ENCODE data around the gene ARHGEF16. TPM values are rescaled to one million over a fixed set of nuclear protein-coding genes. Genes with fewer than 3 reads are reported as not detected.

ARHGEF16 gene
- total RNA-seq, 6 donors from 2014 or later, result 11.9 to 28.9 (median 13.4) TPM

- no peaks in the 10 kb centered on the region for H3K36me3 ChIP-seq
- no peak overlapping the region for H3K4me3 ChIP-seq
- H3K9me3 ChIP-seq, result no peaks in the 10 kb centered on the region
- no peak for ATAC-seq (ENCODE audit: low FRiP score in 2 of 2)
- no peak overlapping the region for H3K27ac ChIP-seq
- TF ChIP-seq POLR2A (IDR thresholded peaks at IDR 0.05) (no peak), CTCF (IDR thresholded peaks at IDR 0.05) (no peak), EP300 (IDR thresholded peaks at IDR 0.05) (no peak), POLR2AphosphoS5 (IDR thresholded peaks at IDR 0.05) (no peak)
- 88 to 98% methylated on average over 12 to 20 of the region's 20 CpGs for whole genome bisulfite sequencing, 2 donors
- H3K27me3 ChIP-seq, result no peaks in the 10 kb centered on the region
- no peak for DNase-seq
- H3K4me1 ChIP-seq, result peaks cover 0 to 2% (median under 1%) of the 10 kb centered on the region in 4 donors
These were observed 9.0 kb downstream of the ARHGEF16 start for GRCh38 chr1:3463408-3463863.

- 85 to 94% methylated on average over 8 to 21 of the region's 21 CpGs for WGBS, 2 donors
- H3K9me3 ChIP-seq, result no peaks in the 10 kb centered on the region
- H3K27me3 ChIP-seq, result no peaks in the 10 kb centered on the region
- TF ChIP-seq POLR2AphosphoS5 (IDR thresholded peaks at IDR 0.05) (no peak), POLR2A (IDR thresholded peaks at IDR 0.05) (no peak), CTCF (IDR thresholded peaks at IDR 0.05) (no peak), EP300 (IDR thresholded peaks at IDR 0.05) (no peak)
- no peaks in the 10 kb centered on the region for H3K4me1 ChIP-seq
- H3K36me3 ChIP-seq, result no peaks in the 10 kb centered on the region
- no peak overlapping the region for H3K27ac ChIP-seq
- DNase-seq, result peak in 1 of 2 donors; percentile 66
- no peak overlapping the region for H3K4me3 ChIP-seq
- ATAC-seq (ENCODE audit: low FRiP score in 2 of 2), result no peak
These were observed 9.6 kb downstream of the ARHGEF16 start for GRCh38 chr1:3463891-3464648.

- no peaks in the 10 kb centered on the region for H3K4me1 ChIP-seq
- whole genome bisulfite sequencing, 2 donors, result 87% methylated on average over 9 of the region's 11 CpGs; no CpG with 5 or more reads in 1 of the 2 donors
- no peak overlapping the region for H3K4me3 ChIP-seq
- H3K27me3 ChIP-seq, result no peaks in the 10 kb centered on the region
- DNase-seq, result peak in 1 of 2 donors; percentile 72
- H3K27ac ChIP-seq, result no peak overlapping the region
- H3K9me3 ChIP-seq, result no peaks in the 10 kb centered on the region
- peaks cover 0 to 4% (median 2%) of the 10 kb centered on the region in 4 donors for H3K36me3 ChIP-seq
- no peak for ATAC-seq (ENCODE audit: low FRiP score in 2 of 2)
- TF ChIP-seq CTCF (IDR thresholded peaks at IDR 0.05) (no peak), POLR2A (IDR thresholded peaks at IDR 0.05) (no peak), POLR2AphosphoS5 (IDR thresholded peaks at IDR 0.05) (no peak), EP300 (IDR thresholded peaks at IDR 0.05) (no peak)
These were observed 10.2 kb downstream of the ARHGEF16 start for GRCh38 chr1:3464649-3465025.

- ATAC-seq (ENCODE audit: low FRiP score in 2 of 2) (no peak), DNase-seq (peak in 1 of 2 donors; percentile 55)
- no peaks in the 10 kb centered on the region for H3K9me3 ChIP-seq
- H3K4me3 ChIP-seq, result no peak overlapping the region
- peaks cover 0 to 5% (median 2%) of the 10 kb centered on the region in 4 donors for H3K36me3 ChIP-seq
- 85 to 91% methylated on average over 22 to 23 of the region's 28 CpGs for WGBS, 2 donors
- no peaks in the 10 kb centered on the region for H3K27me3 ChIP-seq
- no peaks in the 10 kb centered on the region for H3K4me1 ChIP-seq
- no peak for TF ChIP-seq CTCF (IDR thresholded peaks at IDR 0.05)
- no peak for TF ChIP-seq POLR2AphosphoS5 (IDR thresholded peaks at IDR 0.05)
- no peak for TF ChIP-seq EP300 (IDR thresholded peaks at IDR 0.05)
- H3K27ac ChIP-seq, result no peak overlapping the region
These were observed 10.8 kb downstream of the ARHGEF16 start for GRCh38 chr1:3465091-3465934.
